HCT116 (cell line): Measurements from ENCODE around the gene BCL11A. TPM values are rescaled to one million over a fixed set of nuclear protein-coding genes. Genes with fewer than 3 reads are reported as not detected.

Experiments
- ATAC-seq: fragments of 200-7000 bp; cut with Tn5 transposase; 2 replicates; pipeline ENCODE4 v1.9.1; 2020; ENCODE audit warnings: mild to moderate bottlenecking, moderate library complexity
- BruUV-seq: library from RNA; stranded (reverse); fragments of 400-500 nt; replicated peaks from 2 replicates; lab custom pipeline; 2021; lab: Mats Ljungman, UMichigan
- CTCF ChIA-PET: fragments of 300-600 bp; sonication (Branson Sonifier 250); formaldehyde crosslinking; loops from one replicate; lab custom pipeline; 2021; ENCODE audit warnings: antibody characterized with exemption; lab: Charles Lee
- POLR2A ChIA-PET: fragments of 300-600, 350-600 bp; sonication (Branson Sonifier 250); formaldehyde crosslinking; loops from one replicate; lab custom pipeline; 2021; ENCODE audit warnings: antibody characterized with exemption; lab: Charles Lee
- RAD21 ChIA-PET, 2 experiments: fragments of 300-600 bp; sonication (Branson Sonifier 250); formaldehyde crosslinking; loops; one replicate each; lab custom pipeline; 2023; ENCODE audit warnings: low total read pairs in 2 of 2; ENCODE audit not compliant: uncharacterized antibody in 2 of 2, unreplicated experiment in 2 of 2, low non-redundant PET in 1 of 2; lab: Charles Lee
- DNase-seq: peaks from one replicate; pipeline ENCODE4 v3.0.0-alpha.2; 2010; ENCODE audit warnings: low read depth, low spot score
- H2AFZ ChIP-seq: fragments of 200-600 bp; shearing (Covaris generic), sonication (generic); 2 replicates; pipeline ENCODE4 v1.6.1; 2017; ENCODE audit warnings: low read depth, mixed run types, mixed read lengths, antibody characterized with exemption, low read length; ENCODE audit not compliant: poor library complexity, severe bottlenecking
- H3K27ac ChIP-seq: 2 replicates; pipeline ENCODE4 v1.5.1; 2012; ENCODE audit warnings: low read depth, low read length
- H3K27me3 ChIP-seq: fragments of 200-600 bp; sonication (generic); 2 replicates; pipeline ENCODE4 v1.6.1; 2016; ENCODE audit warnings: mixed run types, low read length, mixed read lengths; ENCODE audit not compliant: insufficient read depth
- H3K36me3 ChIP-seq, 2 experiments: fragments of 200-500 bp in 1 of 2; fragments of 200-600 bp in 1 of 2; sonication (Bioruptor generic) in 1 of 2; sonication (generic) in 1 of 2; 2 replicates each; pipeline versions ENCODE4 v1.5.1 to v1.6.1; 2014 to 2016; ENCODE audit warnings: low read length in 2 of 2, inconsistent platforms in 1 of 2, mixed read lengths in 1 of 2, mixed run types in 1 of 2; ENCODE audit not compliant: insufficient read depth in 2 of 2, control insufficient read depth in 1 of 2
- H3K4me1 ChIP-seq, 2 experiments: fragments of 200-600 bp in 1 of 2; sonication (generic) in 1 of 2; 2 replicates each; pipeline versions ENCODE4 v1.5.1 to v1.6.1; 2012 to 2017; ENCODE audit warnings: low read length in 2 of 2, inconsistent platforms in 1 of 2, mild to moderate bottlenecking in 1 of 2, mixed read lengths in 1 of 2, mixed run types in 1 of 2, moderate library complexity in 1 of 2; ENCODE audit not compliant: insufficient read depth in 2 of 2, control insufficient read depth in 1 of 2
- H3K4me2 ChIP-seq: fragments of 200-600 bp; sonication (generic); 2 replicates; pipeline ENCODE4 v1.6.1; 2017; ENCODE audit warnings: mixed run types, low read length, mixed read lengths
- H3K4me3 ChIP-seq, 2 experiments: fragments of 200-600 bp in 1 of 2; sonication (generic) in 1 of 2; replicated peaks in 1 of 2; 2 replicates each; pipeline ENCODE4 v1.5.1; 2011 to 2016; ENCODE audit warnings: low read length in 2 of 2, control low read depth in 1 of 2, low read depth in 1 of 2, mild to moderate bottlenecking in 1 of 2, mixed read lengths in 1 of 2, mixed run types in 1 of 2
- H3K79me2 ChIP-seq: fragments of 200-600 bp; sonication (generic); 2 replicates; pipeline ENCODE4 v1.6.1; 2017; ENCODE audit warnings: mild to moderate bottlenecking, mixed run types, low read length, moderate library complexity, mixed read lengths; ENCODE audit not compliant: insufficient read depth
- H3K9ac ChIP-seq: fragments of 200-600 bp; sonication (generic); 2 replicates; pipeline ENCODE4 v1.6.1; 2016; ENCODE audit warnings: low read length, mixed read lengths
- H3K9me2 ChIP-seq: fragments of 200-600 bp; sonication (generic), shearing (Covaris generic); 2 replicates; pipeline ENCODE4 v1.6.1; 2017; ENCODE audit warnings: mixed run types, mild to moderate bottlenecking, moderate library complexity; ENCODE audit not compliant: insufficient read depth
- H3K9me3 ChIP-seq, 2 experiments: fragments of 200-500 bp in 1 of 2; fragments of 200-600 bp in 1 of 2; sonication (Bioruptor generic) in 1 of 2; sonication (generic) in 1 of 2; 2 replicates each; pipeline ENCODE4 v1.6.1; 2014 to 2017; ENCODE audit warnings: low read length in 2 of 2, mixed read lengths in 2 of 2, inconsistent platforms in 1 of 2, low read depth in 1 of 2, mild to moderate bottlenecking in 1 of 2, mixed run types in 1 of 2, moderate library complexity in 1 of 2; ENCODE audit not compliant: control insufficient read depth in 1 of 2, insufficient read depth in 1 of 2
- H4K20me1 ChIP-seq: fragments of 200-600 bp; sonication (generic), shearing (Covaris generic); 2 replicates; pipeline ENCODE4 v1.6.1; 2017; ENCODE audit warnings: mixed run types, mild to moderate bottlenecking, moderate library complexity; ENCODE audit not compliant: insufficient read depth
- CEBPB ChIP-seq: IDR thresholded peaks from 2 replicates; pipeline ENCODE4 v1.6.1; 2012; ENCODE audit warnings: low read depth
- EGR1 ChIP-seq: IDR thresholded peaks from 2 replicates; pipeline ENCODE4 v1.6.1; 2012; ENCODE audit warnings: low read depth
- EZH2 ChIP-seq: fragments of 200-600 bp; sonication (generic); IDR thresholded peaks from 2 replicates; pipeline ENCODE4 v1.6.1; 2017; ENCODE audit warnings: antibody characterized with exemption, mixed run types
- FOSL1 ChIP-seq: IDR thresholded peaks from 2 replicates; pipeline ENCODE4 v1.6.1; 2012; ENCODE audit warnings: low read depth
- SIN3A ChIP-seq: IDR thresholded peaks from 2 replicates; pipeline ENCODE4 v1.6.1; 2012; ENCODE audit warnings: low read depth
- SP1 ChIP-seq: IDR thresholded peaks from 2 replicates; pipeline ENCODE4 v1.6.1; 2012; ENCODE audit warnings: low read depth
- YY1 ChIP-seq: IDR thresholded peaks from 2 replicates; pipeline ENCODE4 v1.6.1; 2011; ENCODE audit warnings: low read length, low read depth, moderate library complexity, mild to moderate bottlenecking; ENCODE audit not compliant: insufficient replicate concordance; ENCODE audit errors: extremely low read depth
- ZFX ChIP-seq: fragments of 450-650 bp; IDR thresholded peaks from 2 replicates; pipeline ENCODE4 v1.6.1; 2017
- intact Hi-C: fragments of 100-400 bp; cut with micrococcal nuclease; formaldehyde crosslinking; loops from 2 replicates; pipeline ENCODE4 v1.10.0; 2022
- total RNA-seq: library from RNA; stranded (reverse); gene quantifications from one replicate; pipeline ENCODE4 v1.2.1, GENCODE V29; 2021; ENCODE audit not compliant: unreplicated experiment
- TF ChIP-seq, protein P1 (sequence below): IDR thresholded peaks from 2 replicates; pipeline ENCODE4 v1.6.1; 2012
- TF ChIP-seq, protein P2 (sequence below): IDR thresholded peaks from 2 replicates; pipeline ENCODE4 v1.6.1; 2011; ENCODE audit warnings: mild to moderate bottlenecking, low read length, moderate library complexity; ENCODE audit not compliant: insufficient replicate concordance; ENCODE audit errors: extremely low read depth
- TF ChIP-seq, protein P3 (sequence below): IDR thresholded peaks from 2 replicates; pipeline ENCODE4 v1.6.1; 2012
- TF ChIP-seq, protein P4 (sequence below): IDR thresholded peaks from 2 replicates; pipeline ENCODE4 v1.6.1; 2012; ENCODE audit warnings: low read depth

The BCL11A gene
- total RNA-seq, 1 experiment from 2014 or later = 0.71 TPM

DNA sequence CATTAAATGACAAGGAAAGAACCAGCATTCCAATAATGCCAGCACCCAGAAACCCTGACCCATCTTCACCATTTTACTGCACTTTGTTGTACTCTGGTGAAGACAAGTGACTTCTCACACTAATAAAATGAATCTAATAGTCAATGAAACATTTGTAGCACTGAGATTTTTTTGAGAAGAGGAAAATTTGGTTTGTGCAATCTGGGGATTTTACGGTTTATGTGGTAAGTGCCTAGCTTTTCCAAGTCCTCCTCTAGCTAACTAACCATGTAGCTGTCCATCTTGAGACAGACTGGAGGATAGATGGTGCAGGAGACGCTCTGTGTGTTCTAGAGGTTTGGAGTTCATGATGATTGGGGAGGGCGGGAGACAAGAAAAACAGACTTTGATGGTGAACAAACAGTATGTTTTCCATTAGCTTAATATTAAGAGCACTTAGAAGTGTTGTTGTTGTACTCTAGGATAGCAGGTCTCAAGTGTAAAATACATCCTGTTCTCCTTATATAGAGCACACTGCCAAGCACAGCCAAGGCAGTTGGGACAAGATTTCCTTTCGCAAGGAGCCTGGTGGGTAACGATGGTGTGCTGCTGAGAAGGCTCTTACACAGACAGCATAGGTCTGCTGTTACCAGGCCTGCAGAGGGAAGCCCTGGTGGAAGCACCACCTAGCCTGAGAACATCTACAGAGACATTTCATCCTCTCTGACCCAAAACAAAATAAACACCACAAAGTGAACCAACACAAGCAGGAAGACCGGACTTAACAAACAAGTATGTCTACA is 83.7 kb downstream of the BCL11A start:
- Histone ChIP-seq H3K27me3 (0 out of 2 replicates have a peak, but pooled peaks cover 6% of the 10 kb centered on the region), H3K27ac (no peak overlapping the region), H4K20me1 (no peaks in the 10 kb centered on the region), H3K4me1 (no peaks in the 10 kb centered on the region), H3K79me2 (no peaks in the 10 kb centered on the region), H3K9ac (no peak overlapping the region), H3K9me3 (no peaks in the 10 kb centered on the region), H3K4me3 (no peak overlapping the region), H3K36me3 (no peaks in the 10 kb centered on the region), H3K4me2 (no peak overlapping the region), H2AFZ (no peak overlapping the region), H3K9me2 (no peaks in the 10 kb centered on the region)
- intact Hi-C loops = no loop called here
- CTCF ChIA-PET = no interaction called here
- RAD21 ChIA-PET = no interaction called here
- ATAC-seq (no peak), DNase-seq (no peak)
- POLR2A ChIA-PET = no interaction called here
- BruUV-seq = no TSS peak
- TF ChIP-seq ZFX (no peak), YY1 (no peak), SP1 (no peak), EGR1 (no peak)
- TF ChIP-seq, protein P1, sequence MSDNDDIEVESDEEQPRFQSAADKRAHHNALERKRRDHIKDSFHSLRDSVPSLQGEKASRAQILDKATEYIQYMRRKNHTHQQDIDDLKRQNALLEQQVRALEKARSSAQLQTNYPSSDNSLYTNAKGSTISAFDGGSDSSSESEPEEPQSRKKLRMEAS = no peak

DNA sequence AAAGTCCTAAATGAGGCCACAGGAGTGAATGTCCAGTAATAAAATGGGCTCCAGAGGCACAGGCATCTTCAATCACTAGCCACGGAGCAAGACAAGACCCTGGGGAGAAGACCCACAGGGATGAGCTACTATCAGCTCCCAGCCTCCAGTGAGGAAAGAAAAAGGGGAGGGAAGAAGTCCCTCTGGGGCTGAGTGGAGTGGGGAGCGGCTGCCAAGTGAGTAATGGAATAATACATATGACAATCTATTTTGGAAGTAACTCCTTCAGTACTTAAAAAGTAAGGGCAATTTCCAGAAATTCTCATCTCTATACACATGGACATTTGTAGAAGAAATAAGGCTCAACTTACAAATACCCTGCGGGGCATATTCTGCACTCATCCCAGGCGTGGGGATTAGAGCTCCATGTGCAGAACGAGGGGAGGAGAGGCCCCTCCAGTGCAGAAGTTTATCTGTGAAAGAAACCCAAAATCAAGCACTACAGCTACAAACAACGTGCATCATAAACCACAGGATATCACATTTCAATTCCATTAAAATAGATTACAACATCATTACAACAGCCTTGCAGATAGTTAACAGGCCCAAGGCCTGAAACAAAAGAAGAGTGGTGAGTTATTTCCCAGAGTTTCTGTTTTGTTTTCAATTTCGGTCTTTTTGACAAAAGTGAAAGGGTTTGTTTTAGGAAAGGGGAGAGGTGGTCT is 84.9 kb downstream of the BCL11A start:
- Histone ChIP-seq H3K79me2 (no peaks in the 10 kb centered on the region), H3K27me3 (no peaks in the 10 kb centered on the region), H2AFZ (no peak overlapping the region), H3K9ac (no peak overlapping the region), H3K36me3 (no peaks in the 10 kb centered on the region), H3K4me3 (no peak overlapping the region), H3K4me2 (no peak overlapping the region), H3K9me2 (no peaks in the 10 kb centered on the region), H3K27ac (no peak overlapping the region), H3K9me3 (no peaks in the 10 kb centered on the region), H4K20me1 (no peaks in the 10 kb centered on the region), H3K4me1 (no peaks in the 10 kb centered on the region)
- no TSS peak for BruUV-seq
- ChIA-PET POLR2A (no interaction called here), CTCF (no interaction called here), RAD21 (no interaction called here)
- intact Hi-C loops = no loop called here
- DNase-seq (no peak), ATAC-seq (no peak)
- TF ChIP-seq SIN3A (no peak), CEBPB (no peak), EZH2 (no peak), FOSL1 (no peak), EGR1 (no peak), ZFX (no peak)
- TF ChIP-seq, protein P1 = no peak
- TF ChIP-seq, protein P2, sequence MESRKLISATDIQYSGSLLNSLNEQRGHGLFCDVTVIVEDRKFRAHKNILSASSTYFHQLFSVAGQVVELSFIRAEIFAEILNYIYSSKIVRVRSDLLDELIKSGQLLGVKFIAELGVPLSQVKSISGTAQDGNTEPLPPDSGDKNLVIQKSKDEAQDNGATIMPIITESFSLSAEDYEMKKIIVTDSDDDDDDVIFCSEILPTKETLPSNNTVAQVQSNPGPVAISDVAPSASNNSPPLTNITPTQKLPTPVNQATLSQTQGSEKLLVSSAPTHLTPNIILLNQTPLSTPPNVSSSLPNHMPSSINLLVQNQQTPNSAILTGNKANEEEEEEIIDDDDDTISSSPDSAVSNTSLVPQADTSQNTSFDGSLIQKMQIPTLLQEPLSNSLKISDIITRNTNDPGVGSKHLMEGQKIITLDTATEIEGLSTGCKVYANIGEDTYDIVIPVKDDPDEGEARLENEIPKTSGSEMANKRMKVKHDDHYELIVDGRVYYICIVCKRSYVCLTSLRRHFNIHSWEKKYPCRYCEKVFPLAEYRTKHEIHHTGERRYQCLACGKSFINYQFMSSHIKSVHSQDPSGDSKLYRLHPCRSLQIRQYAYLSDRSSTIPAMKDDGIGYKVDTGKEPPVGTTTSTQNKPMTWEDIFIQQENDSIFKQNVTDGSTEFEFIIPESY = no peak
- TF ChIP-seq, protein P3, sequence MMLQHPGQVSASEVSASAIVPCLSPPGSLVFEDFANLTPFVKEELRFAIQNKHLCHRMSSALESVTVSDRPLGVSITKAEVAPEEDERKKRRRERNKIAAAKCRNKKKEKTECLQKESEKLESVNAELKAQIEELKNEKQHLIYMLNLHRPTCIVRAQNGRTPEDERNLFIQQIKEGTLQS = no peak
- TF ChIP-seq, protein P4, sequence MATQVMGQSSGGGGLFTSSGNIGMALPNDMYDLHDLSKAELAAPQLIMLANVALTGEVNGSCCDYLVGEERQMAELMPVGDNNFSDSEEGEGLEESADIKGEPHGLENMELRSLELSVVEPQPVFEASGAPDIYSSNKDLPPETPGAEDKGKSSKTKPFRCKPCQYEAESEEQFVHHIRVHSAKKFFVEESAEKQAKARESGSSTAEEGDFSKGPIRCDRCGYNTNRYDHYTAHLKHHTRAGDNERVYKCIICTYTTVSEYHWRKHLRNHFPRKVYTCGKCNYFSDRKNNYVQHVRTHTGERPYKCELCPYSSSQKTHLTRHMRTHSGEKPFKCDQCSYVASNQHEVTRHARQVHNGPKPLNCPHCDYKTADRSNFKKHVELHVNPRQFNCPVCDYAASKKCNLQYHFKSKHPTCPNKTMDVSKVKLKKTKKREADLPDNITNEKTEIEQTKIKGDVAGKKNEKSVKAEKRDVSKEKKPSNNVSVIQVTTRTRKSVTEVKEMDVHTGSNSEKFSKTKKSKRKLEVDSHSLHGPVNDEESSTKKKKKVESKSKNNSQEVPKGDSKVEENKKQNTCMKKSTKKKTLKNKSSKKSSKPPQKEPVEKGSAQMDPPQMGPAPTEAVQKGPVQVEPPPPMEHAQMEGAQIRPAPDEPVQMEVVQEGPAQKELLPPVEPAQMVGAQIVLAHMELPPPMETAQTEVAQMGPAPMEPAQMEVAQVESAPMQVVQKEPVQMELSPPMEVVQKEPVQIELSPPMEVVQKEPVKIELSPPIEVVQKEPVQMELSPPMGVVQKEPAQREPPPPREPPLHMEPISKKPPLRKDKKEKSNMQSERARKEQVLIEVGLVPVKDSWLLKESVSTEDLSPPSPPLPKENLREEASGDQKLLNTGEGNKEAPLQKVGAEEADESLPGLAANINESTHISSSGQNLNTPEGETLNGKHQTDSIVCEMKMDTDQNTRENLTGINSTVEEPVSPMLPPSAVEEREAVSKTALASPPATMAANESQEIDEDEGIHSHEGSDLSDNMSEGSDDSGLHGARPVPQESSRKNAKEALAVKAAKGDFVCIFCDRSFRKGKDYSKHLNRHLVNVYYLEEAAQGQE = no peak
